ENCODE results near the gene DNAI4.

GRCh38 chr1:66764994-66765578, 159.6 kb downstream of the DNAI4 start:
- TF ChIP-seq POLR2A (IDR thresholded peaks at IDR 0.05): no peak
- TF ChIP-seq, protein P1, sequence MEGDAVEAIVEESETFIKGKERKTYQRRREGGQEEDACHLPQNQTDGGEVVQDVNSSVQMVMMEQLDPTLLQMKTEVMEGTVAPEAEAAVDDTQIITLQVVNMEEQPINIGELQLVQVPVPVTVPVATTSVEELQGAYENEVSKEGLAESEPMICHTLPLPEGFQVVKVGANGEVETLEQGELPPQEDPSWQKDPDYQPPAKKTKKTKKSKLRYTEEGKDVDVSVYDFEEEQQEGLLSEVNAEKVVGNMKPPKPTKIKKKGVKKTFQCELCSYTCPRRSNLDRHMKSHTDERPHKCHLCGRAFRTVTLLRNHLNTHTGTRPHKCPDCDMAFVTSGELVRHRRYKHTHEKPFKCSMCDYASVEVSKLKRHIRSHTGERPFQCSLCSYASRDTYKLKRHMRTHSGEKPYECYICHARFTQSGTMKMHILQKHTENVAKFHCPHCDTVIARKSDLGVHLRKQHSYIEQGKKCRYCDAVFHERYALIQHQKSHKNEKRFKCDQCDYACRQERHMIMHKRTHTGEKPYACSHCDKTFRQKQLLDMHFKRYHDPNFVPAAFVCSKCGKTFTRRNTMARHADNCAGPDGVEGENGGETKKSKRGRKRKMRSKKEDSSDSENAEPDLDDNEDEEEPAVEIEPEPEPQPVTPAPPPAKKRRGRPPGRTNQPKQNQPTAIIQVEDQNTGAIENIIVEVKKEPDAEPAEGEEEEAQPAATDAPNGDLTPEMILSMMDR (IDR thresholded peaks at IDR 0.05): peak; percentile 18 to 75 (median 50)
- no peak for TF ChIP-seq POLR2AphosphoS5 (IDR thresholded peaks at IDR 0.05)
